ENCODE results near the gene HCFC2.
"Not testable (repeated sequence)": the region's sequence is repeated elsewhere in the genome, so short reads cannot be mapped to it uniquely, and the experiment has no call there.

HCFC2 gene

DNA sequence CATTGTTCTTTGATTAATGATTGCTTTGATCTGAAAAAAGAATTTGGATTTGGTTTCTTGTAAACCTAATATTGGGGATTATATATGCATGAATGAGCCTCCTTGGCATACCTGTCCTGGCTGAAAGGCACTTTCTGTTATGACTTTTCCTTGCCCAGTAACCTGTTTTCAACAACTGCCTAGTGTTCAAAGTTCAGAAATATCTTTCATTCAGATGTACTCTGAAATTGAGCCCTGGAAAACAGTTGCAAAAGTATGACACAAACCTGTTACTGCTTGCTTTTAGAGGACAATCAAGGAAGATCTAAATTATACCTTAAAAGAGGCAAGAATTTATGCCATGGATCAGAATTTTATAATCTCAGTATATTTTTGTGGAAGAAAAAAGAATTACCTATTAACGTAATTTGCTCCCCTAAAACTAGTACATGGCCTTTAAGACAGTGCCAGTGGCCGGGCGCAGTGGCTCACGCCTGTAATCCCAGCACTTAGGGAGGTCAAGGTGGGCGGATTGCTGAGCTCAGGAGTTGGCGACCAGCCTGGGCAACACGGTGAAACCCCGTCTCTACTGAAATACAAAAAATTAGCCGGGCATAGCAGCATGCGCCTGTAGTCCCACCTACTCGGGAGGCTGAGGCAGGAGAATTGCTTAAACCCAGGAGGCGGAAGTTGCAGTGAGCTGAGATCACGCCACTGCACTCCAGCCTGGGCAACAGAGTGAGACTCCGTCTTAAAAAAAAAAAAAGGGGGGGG, 50.7 kb downstream of the HCFC2 start:
- in situ Hi-C loops (cut with MboI; ENCODE audit: low sequenced_read_pairs): not testable (repeated sequence)

DNA sequence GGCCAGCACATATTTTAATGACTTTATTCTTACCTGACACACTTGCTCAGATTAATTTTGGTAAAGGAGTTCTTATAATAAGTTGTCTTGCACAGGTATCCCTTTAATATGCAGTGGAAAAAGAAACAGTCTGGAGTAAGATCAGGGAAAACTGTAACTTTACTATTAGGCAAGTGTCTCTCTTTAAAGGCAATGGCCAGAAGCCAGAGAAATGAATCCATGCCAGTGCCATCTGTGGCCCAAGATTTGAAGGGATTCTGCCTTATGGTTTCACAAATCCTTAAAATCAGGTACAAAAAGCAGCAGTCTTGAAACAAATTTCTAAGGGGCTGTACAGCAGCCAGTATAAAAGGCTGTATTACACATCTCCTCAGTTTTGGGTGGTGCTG, 51.2 kb downstream of the HCFC2 start:
- in situ Hi-C loops (cut with MboI; ENCODE audit: low sequenced_read_pairs): no loop called here

DNA sequence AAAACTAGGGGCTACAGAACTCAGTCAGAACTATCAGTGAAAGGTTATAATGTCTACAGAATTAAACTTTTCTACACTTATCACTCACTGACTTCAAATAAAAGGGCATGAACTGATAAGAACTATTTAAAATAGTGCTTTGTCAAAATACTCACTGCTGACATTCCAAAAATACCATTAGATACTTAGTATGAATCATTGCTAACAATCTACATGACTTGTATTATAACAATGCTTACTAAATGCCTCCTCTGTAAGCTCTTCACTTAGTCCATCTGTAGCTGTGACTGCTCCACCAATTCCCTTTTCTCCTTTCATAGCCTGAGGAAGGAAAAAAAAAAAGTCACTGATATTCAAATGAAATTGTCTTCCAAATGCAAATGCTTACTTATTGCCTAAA, 56.7 kb downstream of the HCFC2 start:
- in situ Hi-C loops (cut with MboI; ENCODE audit: low sequenced_read_pairs): no loop called here

- in situ Hi-C loops (cut with MboI; ENCODE audit: low sequenced_read_pairs): no loop called here
Measured at GRCh38 chr12:104122298-104122697, 58.0 kb downstream of the HCFC2 start.

GRCh38 chr12:104126548-104126947, 62.2 kb downstream of the HCFC2 start:
- in situ Hi-C loops (cut with MboI; ENCODE audit: low sequenced_read_pairs): no loop called here

DNA sequence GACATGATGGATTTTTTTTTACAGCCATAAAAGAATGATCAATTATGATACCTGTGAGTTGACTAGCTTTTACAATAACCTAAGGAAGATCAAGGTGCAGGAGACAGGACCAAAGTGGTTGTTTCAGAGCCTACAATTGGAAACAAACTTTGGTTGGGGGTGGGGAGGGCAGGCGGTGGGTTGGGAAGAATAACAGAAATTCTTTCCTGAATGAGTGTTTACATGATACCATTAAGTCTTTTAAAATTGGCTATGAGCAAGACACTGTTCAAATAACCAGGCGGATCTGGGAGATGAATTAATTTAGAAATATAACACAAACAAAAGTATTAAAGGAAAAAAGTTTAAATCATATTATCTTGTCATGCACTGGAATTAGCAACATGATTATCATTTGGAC, 66.4 kb downstream of the HCFC2 start:
- in situ Hi-C loops (cut with MboI; ENCODE audit: low sequenced_read_pairs): no loop called here

DNA sequence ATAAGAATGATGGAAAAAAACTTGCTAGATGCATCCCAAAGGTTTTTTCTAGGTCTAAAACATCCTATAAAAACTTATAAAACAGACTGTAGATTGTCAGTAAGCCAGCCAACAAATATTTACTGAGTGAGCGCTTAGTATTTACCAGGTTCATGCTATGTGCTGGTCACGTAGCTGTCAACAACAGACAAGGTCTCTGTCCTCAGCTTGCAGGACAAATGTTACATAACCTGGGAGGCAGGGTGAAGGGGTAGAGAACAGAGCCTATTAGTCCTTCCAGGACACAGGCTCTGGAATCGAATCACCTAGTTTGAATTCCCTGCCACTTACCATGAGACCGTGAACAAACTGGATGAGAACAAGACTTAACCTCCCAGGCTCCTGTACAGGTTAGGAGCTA, 67.3 kb downstream of the HCFC2 start:
- in situ Hi-C loops (cut with MboI; ENCODE audit: low sequenced_read_pairs): no loop called here

DNA sequence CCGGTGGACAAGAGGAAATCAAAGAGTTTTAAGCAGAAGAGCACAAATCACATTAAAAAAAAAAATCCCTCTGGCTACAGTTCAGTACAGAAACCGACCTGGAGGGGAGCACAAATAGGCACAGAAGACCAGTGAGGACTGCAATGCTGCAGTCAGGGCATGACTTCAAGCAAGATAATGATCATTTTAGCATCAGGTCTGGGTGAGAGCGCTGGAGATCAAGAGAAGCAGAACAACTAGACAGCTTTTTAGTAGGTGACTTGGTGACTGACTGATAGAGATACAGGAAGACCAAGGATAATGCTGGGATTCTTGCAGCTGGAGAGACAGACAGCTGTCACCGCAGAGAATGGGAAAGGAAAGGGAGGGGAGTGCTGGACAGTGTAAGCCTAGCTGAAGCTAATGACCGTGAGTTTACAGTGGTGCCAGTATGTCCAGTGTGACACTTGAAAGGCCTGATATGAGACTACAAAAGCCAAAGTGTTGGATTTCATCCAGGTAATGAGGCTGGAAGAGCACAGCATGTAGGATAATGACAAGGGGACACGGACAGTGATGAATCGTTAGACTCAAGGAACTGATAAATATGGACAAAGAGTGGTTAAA, 68.1 kb downstream of the HCFC2 start:
- in situ Hi-C loops (cut with MboI; ENCODE audit: low sequenced_read_pairs): no loop called here

DNA sequence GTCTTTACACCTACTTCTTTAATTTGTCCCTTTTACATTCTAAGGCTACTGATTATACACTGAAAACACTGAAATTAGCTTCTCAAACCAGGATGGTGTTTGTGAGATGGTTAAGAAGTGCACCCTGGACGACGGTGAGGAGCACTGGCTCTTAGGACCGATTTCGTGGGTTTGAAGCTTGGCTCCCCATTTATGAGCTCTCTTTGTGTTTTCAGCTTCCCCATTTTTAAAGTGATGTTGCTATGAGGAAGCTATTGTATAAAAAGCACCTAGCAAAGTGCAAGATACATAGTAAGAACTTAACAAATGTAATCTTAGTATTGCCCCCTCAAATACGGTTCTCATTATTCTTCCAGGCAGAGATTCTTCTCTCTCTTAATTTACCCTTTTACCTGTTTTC, 69.0 kb downstream of the HCFC2 start:
- in situ Hi-C loops (cut with MboI; ENCODE audit: low sequenced_read_pairs): no loop called here

GRCh38 chr12:104133866-104134265, 69.5 kb downstream of the HCFC2 start:
- in situ Hi-C loops (cut with MboI; ENCODE audit: low sequenced_read_pairs): no loop called here

GRCh38 chr12:104134882-104135281, 70.6 kb downstream of the HCFC2 start:
- in situ Hi-C loops (cut with MboI; ENCODE audit: low sequenced_read_pairs): no loop called here

GRCh38 chr12:104136577-104136976, 72.2 kb downstream of the HCFC2 start:
- in situ Hi-C loops (cut with MboI; ENCODE audit: low sequenced_read_pairs): no loop called here

GRCh38 chr12:104137001-104137901, 72.9 kb downstream of the HCFC2 start:
- in situ Hi-C loops (cut with MboI; ENCODE audit: low sequenced_read_pairs): no loop called here

GRCh38 chr12:104137902-104138796, 73.8 kb downstream of the HCFC2 start, which contains the start of gene NFYB:
Gene NFYB, minus strand, starts transcription at chr12:104138210. Its CDS starts 2,757 bp downstream, at chr12:104135453.
- in situ Hi-C loops (cut with MboI; ENCODE audit: low sequenced_read_pairs): no loop called here

DNA sequence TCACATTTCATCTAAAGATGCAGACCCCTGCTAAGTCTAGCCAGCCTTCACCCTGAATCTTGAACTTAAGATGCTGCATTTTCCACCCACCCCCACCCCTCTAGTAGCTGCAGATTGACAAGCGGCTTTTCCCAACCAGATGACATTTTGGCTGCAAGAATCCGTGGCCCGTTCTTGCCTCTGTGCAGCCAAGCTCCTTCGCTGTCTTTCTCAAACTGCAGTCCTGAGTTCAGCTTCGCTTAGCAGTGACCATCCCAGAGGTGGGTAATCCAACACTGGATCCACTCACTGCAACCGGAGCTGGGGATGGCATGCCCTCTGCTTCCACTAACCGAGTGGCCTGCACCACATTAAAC, 74.4 kb downstream of the HCFC2 start:
- in situ Hi-C loops (cut with MboI; ENCODE audit: low sequenced_read_pairs): no loop called here

DNA sequence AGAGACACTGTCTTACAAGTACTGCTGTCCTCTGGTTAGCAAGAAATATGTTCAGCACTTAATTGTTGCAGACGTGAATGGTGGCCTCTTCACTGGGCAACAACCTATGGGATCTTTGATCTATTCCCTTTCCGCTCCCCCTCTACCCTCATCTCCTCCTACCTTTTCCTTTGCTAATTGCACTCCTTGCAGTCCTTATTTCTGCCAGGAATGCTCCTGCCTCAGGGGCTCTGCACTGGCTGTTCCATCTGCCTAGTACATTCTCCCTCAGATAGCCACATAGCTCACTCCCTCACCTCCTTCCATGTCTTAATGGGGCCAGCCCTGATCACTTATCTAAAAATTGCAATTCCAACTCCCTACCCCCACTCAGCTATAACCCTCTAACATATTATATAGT, 78.2 kb downstream of the HCFC2 start:
- in situ Hi-C loops (cut with MboI; ENCODE audit: low sequenced_read_pairs): no loop called here

DNA sequence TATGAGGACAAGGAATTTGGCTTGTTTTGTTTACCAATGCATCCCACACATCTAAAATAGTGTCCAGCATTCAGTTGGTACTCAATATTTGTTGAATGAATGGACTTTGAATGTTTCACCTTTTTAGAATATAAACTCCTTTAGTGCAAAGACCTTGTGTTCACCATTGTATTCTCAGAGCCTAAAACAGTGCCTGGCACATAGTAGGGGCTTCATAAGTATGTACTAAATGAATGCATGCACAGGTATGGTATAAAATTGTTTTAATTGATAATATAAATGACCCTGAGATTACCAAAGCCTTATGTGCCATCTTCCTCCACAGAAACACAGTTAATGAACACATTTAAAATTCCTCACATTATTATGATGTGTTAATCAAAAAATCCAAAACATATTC, 78.7 kb downstream of the HCFC2 start:
- in situ Hi-C loops (cut with MboI; ENCODE audit: low sequenced_read_pairs): no loop called here

DNA sequence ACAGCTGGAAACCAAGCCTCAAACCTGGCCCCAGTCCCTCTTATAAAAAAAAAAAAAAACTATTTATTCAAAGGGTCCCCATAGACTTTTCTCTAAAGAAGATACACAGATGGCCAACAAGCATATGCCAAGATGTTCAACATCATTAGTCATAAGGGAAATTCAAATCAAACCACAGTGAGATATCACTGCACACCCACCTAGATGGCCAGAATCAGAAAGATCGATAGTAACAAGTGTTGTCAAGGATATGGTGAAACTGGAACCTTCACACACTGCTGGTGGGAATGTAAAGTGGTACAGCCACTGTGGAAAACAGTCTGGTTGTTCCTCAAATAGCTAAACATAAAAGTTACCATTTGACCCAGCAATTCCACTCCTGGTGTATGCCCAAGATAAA, 79.6 kb downstream of the HCFC2 start:
- in situ Hi-C loops (cut with MboI; ENCODE audit: low sequenced_read_pairs): no loop called here

GRCh38 chr12:104147346-104147745, 83.0 kb downstream of the HCFC2 start:
- in situ Hi-C loops (cut with MboI; ENCODE audit: low sequenced_read_pairs): no loop called here

- in situ Hi-C loops (cut with MboI; ENCODE audit: low sequenced_read_pairs): no loop called here
Measured at GRCh38 chr12:104150416-104150815, 86.1 kb downstream of the HCFC2 start.
